Thyroid gland (tissue), 4 donors: Measurements from ENCODE around the gene SLC66A1. TPM values are rescaled to one million over a fixed set of nuclear protein-coding genes. Genes with fewer than 3 reads are reported as not detected.

Source experiments
- DNase-seq, 2 donors: peaks; one replicate each; pipeline ENCODE4 v3.0.0-alpha.2; 2019
- H3K27ac ChIP-seq, 3 donors: fragments of 200-600 bp; sonication (generic); 1 replicate in 2 of 3; 2 replicates in 1 of 3; pipeline ENCODE4 v1.5.1; 2016 to 2019; ENCODE audit warnings: mild to moderate bottlenecking in 1 of 3, moderate library complexity in 1 of 3
- H3K27me3 ChIP-seq: fragments of 200-600 bp; sonication (generic); one replicate; pipeline ENCODE4 v1.5.1; 2019
- H3K36me3 ChIP-seq, 2 donors: fragments of 200-600 bp; sonication (generic); one replicate each; pipeline ENCODE4 v1.5.1; 2016 to 2019
- H3K4me1 ChIP-seq, 2 donors: fragments of 200-600 bp; sonication (generic); one replicate each; pipeline ENCODE4 v1.5.1; 2017 to 2019
- H3K4me3 ChIP-seq, 3 donors: fragments of 200-600 bp; sonication (generic); replicated peaks in 1 of 3; 1 replicate in 2 of 3; 2 replicates in 1 of 3; pipeline ENCODE4 v1.5.1; 2016; ENCODE audit warnings: mild to moderate bottlenecking in 1 of 3
- H3K9me3 ChIP-seq: fragments of 200-600 bp; sonication (generic); one replicate; pipeline ENCODE4 v1.5.1; 2017
- POLR2A ChIP-seq, 2 donors: fragments of 450-650 bp; IDR thresholded peaks; one replicate each; pipeline ENCODE4 v1.6.1; 2017; ENCODE audit warnings: antibody characterized with exemption in 2 of 2, mild to moderate bottlenecking in 2 of 2, moderate library complexity in 1 of 2
- WGBS, 2 donors: methylation state at CpG; one replicate each; pipeline ENCODE4 v1.1.5; 2017; 5-methylcytosine and 5-hydroxymethylcytosine counted together
- intact Hi-C: fragments of 100-400 bp; cut with DNase I; formaldehyde crosslinking; loops from one replicate; pipeline ENCODE4 v1.15.1; 2023
- total RNA-seq, 4 donors: library from RNA; depleted of rRNA; stranded (reverse); fragments of >200 nt; gene quantifications; one replicate each; pipeline ENCODE4 v1.2.3, GENCODE V29; 2016
- TF ChIP-seq, protein P1 (sequence below), 6 experiments: fragments of 200-600 bp in 3 of 6; fragments of 450-650 bp in 3 of 6; sonication (generic) in 3 of 6; IDR thresholded peaks; one replicate each; pipeline ENCODE4 v1.5.1; 2016 to 2019; ENCODE audit warnings: antibody characterized with exemption in 6 of 6, mild to moderate bottlenecking in 2 of 6, inconsistent platforms in 1 of 6, moderate library complexity in 1 of 6

SLC66A1 gene
- total RNA-seq, 4 donors from 2014 or later = 17.6 to 24.6 (median 17.8) TPM

DNA sequence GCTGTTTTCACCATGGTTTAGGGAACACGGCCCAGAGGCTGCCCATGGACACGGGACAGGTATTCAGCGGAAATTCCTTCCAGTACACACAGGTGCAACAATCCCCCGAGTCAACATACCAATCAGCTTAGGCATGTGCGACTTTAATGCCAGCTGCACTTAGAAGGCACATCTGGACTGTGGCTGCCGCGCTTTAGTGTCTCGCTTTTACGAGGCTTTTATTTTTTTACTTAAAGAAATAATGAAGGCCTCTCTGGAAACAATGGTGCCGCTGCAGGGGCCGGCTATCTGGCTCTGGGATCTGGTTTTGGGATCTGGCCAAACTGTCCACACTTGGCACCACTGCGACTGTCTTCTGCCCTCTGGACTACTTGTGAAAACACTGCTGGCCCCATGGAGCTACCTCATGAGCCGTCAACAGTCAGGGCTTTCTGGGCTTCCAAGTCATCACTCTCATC lies 55.5 kb downstream of the SLC66A1 start:
- peaks cover 7 to 18% of the 10 kb centered on the region in 2 donors for H3K4me1 ChIP-seq
- TF ChIP-seq POLR2A (IDR thresholded peaks at IDR 0.05) = no peak
- TF ChIP-seq, protein P1, sequence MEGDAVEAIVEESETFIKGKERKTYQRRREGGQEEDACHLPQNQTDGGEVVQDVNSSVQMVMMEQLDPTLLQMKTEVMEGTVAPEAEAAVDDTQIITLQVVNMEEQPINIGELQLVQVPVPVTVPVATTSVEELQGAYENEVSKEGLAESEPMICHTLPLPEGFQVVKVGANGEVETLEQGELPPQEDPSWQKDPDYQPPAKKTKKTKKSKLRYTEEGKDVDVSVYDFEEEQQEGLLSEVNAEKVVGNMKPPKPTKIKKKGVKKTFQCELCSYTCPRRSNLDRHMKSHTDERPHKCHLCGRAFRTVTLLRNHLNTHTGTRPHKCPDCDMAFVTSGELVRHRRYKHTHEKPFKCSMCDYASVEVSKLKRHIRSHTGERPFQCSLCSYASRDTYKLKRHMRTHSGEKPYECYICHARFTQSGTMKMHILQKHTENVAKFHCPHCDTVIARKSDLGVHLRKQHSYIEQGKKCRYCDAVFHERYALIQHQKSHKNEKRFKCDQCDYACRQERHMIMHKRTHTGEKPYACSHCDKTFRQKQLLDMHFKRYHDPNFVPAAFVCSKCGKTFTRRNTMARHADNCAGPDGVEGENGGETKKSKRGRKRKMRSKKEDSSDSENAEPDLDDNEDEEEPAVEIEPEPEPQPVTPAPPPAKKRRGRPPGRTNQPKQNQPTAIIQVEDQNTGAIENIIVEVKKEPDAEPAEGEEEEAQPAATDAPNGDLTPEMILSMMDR (IDR thresholded peaks at IDR 0.05) = no peak
- H3K36me3 ChIP-seq = peaks cover 0 to 6% of the 10 kb centered on the region in 2 donors
- WGBS, 2 donors = 71% methylated on average over 13 of the region's 13 CpGs
- no peak for DNase-seq
- H3K4me3 ChIP-seq = no peak overlapping the region
- intact Hi-C loops = no loop called here
- H3K27me3 ChIP-seq = no peaks in the 10 kb centered on the region
- H3K9me3 ChIP-seq = no peaks in the 10 kb centered on the region
- no peak overlapping the region for H3K27ac ChIP-seq

DNA sequence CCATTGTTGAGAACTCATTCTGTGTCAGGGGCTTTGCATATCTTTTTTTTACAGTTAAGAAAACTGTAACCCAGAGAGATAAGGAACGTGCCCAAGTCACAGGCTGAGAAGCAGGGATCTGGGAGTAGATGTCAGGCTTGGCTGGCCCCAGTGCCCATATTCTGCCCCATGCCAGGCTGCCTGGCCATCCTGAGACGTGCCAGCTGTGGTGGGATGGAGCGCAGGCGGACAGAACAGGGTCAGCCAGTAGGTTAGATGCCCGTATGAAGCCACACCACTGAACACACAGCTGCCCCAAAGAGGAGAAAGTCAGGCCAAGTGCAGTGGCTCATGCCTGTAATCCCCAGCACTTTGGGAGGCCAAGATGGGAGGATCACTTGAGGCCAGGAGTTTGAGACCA lies 55.9 kb downstream of the SLC66A1 start:
- no peak for DNase-seq
- 89 to 92% methylated on average over 5 of the region's 5 CpGs for WGBS, 2 donors
- no peaks in the 10 kb centered on the region for H3K9me3 ChIP-seq
- TF ChIP-seq POLR2A (IDR thresholded peaks at IDR 0.05) = no peak
- TF ChIP-seq, protein P1 (IDR thresholded peaks at IDR 0.05) = no peak
- H3K4me3 ChIP-seq = no peak overlapping the region
- no peaks in the 10 kb centered on the region for H3K27me3 ChIP-seq
- no peak overlapping the region for H3K27ac ChIP-seq
- H3K36me3 ChIP-seq = peaks cover 0 to 6% of the 10 kb centered on the region in 2 donors
- intact Hi-C loops = no loop called here
- peaks cover 7 to 18% of the 10 kb centered on the region in 2 donors for H3K4me1 ChIP-seq

DNA sequence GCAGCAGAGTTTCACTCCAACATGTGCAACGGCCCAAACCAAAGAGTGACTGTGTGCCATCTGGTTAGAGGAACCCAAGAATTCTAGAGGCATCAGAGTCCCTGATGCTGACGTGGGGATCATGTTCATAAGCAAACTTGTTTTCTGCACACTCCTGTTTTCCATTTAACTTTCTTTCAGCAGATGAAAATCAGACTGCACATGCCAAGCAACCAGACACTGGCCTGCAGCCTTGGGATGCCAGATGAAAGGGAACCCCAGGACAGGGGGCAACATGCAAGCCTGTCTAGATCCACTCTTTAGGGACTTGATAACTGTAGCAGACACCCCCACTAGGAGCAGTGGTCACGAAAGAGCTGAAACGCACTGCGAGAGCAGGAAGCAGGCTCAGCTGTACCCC lies 56.8 kb downstream of the SLC66A1 start:
- Histone ChIP-seq H3K36me3 (peaks cover 0 to 6% of the 10 kb centered on the region in 2 donors), H3K27me3 (no peaks in the 10 kb centered on the region), H3K9me3 (no peaks in the 10 kb centered on the region), H3K4me3 (no peak overlapping the region), H3K27ac (no peak overlapping the region), H3K4me1 (peaks cover 7 to 18% of the 10 kb centered on the region in 2 donors)
- 81 to 93% methylated on average over 5 of the region's 5 CpGs for WGBS, 2 donors
- intact Hi-C loops = no loop called here
- DNase-seq = no peak
- TF ChIP-seq, protein P1 (IDR thresholded peaks at IDR 0.05) = no peak
- no peak for TF ChIP-seq POLR2A (IDR thresholded peaks at IDR 0.05)

DNA sequence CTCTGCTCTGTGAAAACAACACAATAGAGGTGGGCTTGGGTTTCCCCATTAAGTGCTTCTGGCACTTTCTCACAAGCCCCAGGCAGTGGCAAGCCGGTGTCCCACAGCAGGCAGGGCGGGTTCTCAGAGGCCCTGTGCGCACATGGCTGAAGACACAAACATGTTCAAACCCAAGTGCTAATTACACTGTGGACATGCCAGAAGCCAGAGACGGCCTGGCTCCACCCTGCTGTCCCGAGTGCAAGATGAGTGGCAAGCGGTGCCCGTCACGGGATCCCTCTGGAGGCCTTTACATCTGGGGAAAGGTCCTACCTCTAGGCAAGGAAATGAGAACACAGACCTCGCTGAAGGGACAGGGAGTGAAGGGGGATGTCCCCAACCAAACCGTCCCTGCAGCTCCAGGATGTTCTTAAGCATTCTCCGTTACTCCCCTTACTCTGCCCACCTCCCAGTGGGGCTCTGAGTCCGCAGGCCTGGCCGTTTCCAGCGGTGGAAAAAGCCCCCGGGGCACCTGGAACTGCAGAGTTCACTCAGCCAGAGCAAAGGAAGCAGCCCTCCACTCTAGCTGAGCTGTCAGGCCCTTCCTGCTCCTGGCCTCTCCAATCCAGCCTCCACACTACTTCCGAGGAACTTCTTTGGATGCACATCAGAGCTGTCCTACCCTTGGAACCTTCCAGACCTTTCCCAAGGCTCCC lies 57.4 kb downstream of the SLC66A1 start:
- Histone ChIP-seq H3K27ac (no peak overlapping the region), H3K36me3 (peaks cover 0 to 3% of the 10 kb centered on the region in 2 donors), H3K4me3 (no peak overlapping the region), H3K4me1 (peaks cover 7 to 18% of the 10 kb centered on the region in 2 donors), H3K9me3 (no peaks in the 10 kb centered on the region), H3K27me3 (no peaks in the 10 kb centered on the region)
- intact Hi-C loops = no loop called here
- WGBS, 2 donors = 79 to 87% methylated on average over 11 of the region's 16 CpGs
- no peak for DNase-seq
- TF ChIP-seq POLR2A (IDR thresholded peaks at IDR 0.05) = no peak
- TF ChIP-seq, protein P1 (IDR thresholded peaks at IDR 0.05) = no peak

DNA sequence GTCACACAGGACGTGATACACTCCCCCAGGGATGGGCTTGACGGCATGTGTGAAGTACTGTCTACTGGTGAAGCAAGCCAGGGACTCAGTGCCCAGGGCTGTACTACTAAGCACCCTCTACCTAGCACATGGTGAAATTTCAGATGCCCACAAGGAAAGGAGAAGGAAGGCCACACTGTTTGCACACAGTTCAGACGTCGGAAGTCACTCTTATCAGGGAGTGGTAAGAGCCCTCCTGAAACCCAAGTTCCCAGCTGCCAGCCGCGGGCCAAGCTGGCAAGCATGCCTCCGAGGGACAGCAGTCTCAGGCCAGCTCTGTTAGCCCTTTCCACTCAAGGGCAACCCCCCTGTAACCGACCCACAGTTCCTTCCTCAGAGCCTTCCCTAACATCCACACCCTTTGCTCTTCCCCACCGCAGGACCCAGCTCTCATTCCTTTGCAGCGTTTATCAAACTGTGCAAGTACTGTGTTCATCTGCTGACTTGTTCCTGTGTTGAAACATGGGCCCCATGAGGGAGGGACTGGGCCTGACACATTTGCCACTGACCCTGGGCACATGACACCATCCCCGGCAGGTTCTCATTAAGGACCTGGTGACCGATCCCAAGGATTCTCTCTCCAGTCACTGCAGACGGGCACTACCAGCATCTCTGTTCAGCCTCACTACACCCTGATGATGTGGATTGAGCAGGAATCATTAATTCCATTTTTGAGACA lies 58.5 kb downstream of the SLC66A1 start:
- TF ChIP-seq, protein P1 (IDR thresholded peaks at IDR 0.05) = no peak
- TF ChIP-seq POLR2A (IDR thresholded peaks at IDR 0.05) = no peak
- Histone ChIP-seq H3K27ac (no peak overlapping the region), H3K27me3 (no peaks in the 10 kb centered on the region), H3K36me3 (peaks cover 0 to 4% of the 10 kb centered on the region in 2 donors), H3K4me1 (peaks cover 7 to 18% of the 10 kb centered on the region in 2 donors), H3K4me3 (no peak overlapping the region), H3K9me3 (no peaks in the 10 kb centered on the region)
- intact Hi-C loops = no loop called here
- 84 to 86% methylated on average over 13 of the region's 13 CpGs for WGBS, 2 donors
- DNase-seq = no peak
